ENCODE measurements around the gene ADCYAP1R1.

GRCh38 chr7:31094271-31094670 is 42.2 kb downstream of the ADCYAP1R1 start:
- no peak for TF ChIP-seq SUZ12 (IDR thresholded peaks at IDR 0.05; ENCODE audit: extremely low read depth, insufficient read depth, insufficient read length)
- no peak for TF ChIP-seq YY1 (IDR thresholded peaks at IDR 0.05; ENCODE audit: insufficient read depth, insufficient read length)
